Right lobe of liver (tissue), 6 donors: ENCODE results near the gene IDUA. TPM values are rescaled to one million over a fixed set of nuclear protein-coding genes. Genes with fewer than 3 reads are reported as not detected.

Experiments
- ATAC-seq, 4 donors: fragments of 200-7000 bp; cut with Tn5 transposase; one replicate each; pipeline ENCODE4 v1.9.1; 2020; ENCODE audit warnings: mild to moderate bottlenecking in 4 of 4, moderate library complexity in 4 of 4
- DNase-seq, 3 donors: peaks; one replicate each; pipeline ENCODE4 v3.0.0-alpha.2; 2020
- H3K27ac ChIP-seq, 3 donors: fragments of 200-600 bp; one replicate each; pipeline ENCODE4 v1.8.0; 2022
- H3K27me3 ChIP-seq, 2 donors: fragments of 200-600 bp; one replicate each; pipeline ENCODE4 v1.8.0; 2022
- H3K36me3 ChIP-seq, 4 donors: fragments of 200-600 bp; sonication (generic) in 1 of 4; one replicate each; pipeline versions ENCODE4 v1.5.1 to v1.8.0; 2017 to 2022; ENCODE audit warnings: control low read depth in 1 of 4
- H3K4me1 ChIP-seq, 4 donors: fragments of 200-600 bp; sonication (generic) in 1 of 4; one replicate each; pipeline versions ENCODE4 v1.5.1 to v1.8.0; 2017 to 2022; ENCODE audit warnings: control low read depth in 1 of 4
- H3K4me3 ChIP-seq, 3 donors: fragments of 200-600 bp; one replicate each; pipeline ENCODE4 v1.8.0; 2022
- H3K9me3 ChIP-seq, 4 donors: fragments of 200-600 bp; sonication (generic) in 1 of 4; one replicate each; pipeline versions ENCODE4 v1.5.1 to v1.8.0; 2017 to 2022; ENCODE audit warnings: control low read depth in 1 of 4
- CTCF ChIP-seq, 4 donors: fragments of 200-600 bp in 3 of 4; fragments of 450-650 bp in 1 of 4; IDR thresholded peaks; one replicate each; pipeline versions ENCODE4 v1.5.1 to v1.8.0; 2016 to 2022; ENCODE audit warnings: antibody characterized with exemption in 4 of 4, mild to moderate bottlenecking in 2 of 4
- POLR2A ChIP-seq: fragments of 450-650 bp; IDR thresholded peaks from one replicate; pipeline ENCODE4 v1.6.1; 2017; ENCODE audit warnings: antibody characterized with exemption, mild to moderate bottlenecking
- WGBS: methylation state at CpG from one replicate; pipeline ENCODE4 v1.1.6; 2018; ENCODE audit warnings: low coverage, low lambda C conversion rate; ENCODE audit not compliant: insufficient coverage; ENCODE audit errors: missing lambda C conversion rate; 5-methylcytosine and 5-hydroxymethylcytosine counted together
- intact Hi-C, 2 donors: fragments of 100-400 bp; cut with DNase I; formaldehyde crosslinking; loops; one replicate each; pipeline versions ENCODE4 v1.11.2 to v1.14.1; 2022
- total RNA-seq, 6 experiments: library from RNA; depleted of rRNA in 2 of 6; stranded (reverse); fragments of >200 nt in 2 of 6; fragmentation: NEBNext Ultra II Directional in 3 of 6; extraction: Animal tissue kit (Norgen Biotek cat#: 25700) in 3 of 6; gene quantifications; one replicate each; pipeline versions ENCODE4 v1.1.0 to v1.2.4, GENCODE V29; 2016 to 2023
- donor health status: DM: no; HTN: yes; CAD: no.
- donor health status: DM: no; HTN: no; CAD: no.
- donor health status: DM: no; HTN: no; CAD: no.
- donor health status: DM: no; HTN: yes; CAD: no.
- donor health status: DM: no; HTN: yes; CAD: no.

The IDUA gene
- total RNA-seq, 6 experiments from 2014 or later = 4.7 to 15.1 (median 11.0) TPM

- H3K36me3 ChIP-seq = no peaks in the 10 kb centered on the region
- no peak for DNase-seq
- H3K4me3 ChIP-seq = no peak overlapping the region
- WGBS = 60% methylated on average over 2 of the region's 10 CpGs
- TF ChIP-seq CTCF (IDR thresholded peaks at IDR 0.05) (no peak), POLR2A (no peak)
- no peak overlapping the region for H3K27ac ChIP-seq
- H3K9me3 ChIP-seq = no peaks in the 10 kb centered on the region
- no peaks in the 10 kb centered on the region for H3K4me1 ChIP-seq
- ATAC-seq = no peak
- intact Hi-C loops = no loop called here
- H3K27me3 ChIP-seq = no peaks in the 10 kb centered on the region
Measured at GRCh38 chr4:1032861-1033260, 46.0 kb downstream of the IDUA start.

GRCh38 chr4:1033840-1034551 is 47.2 kb downstream of the IDUA start:
- no peak for TF ChIP-seq CTCF (IDR thresholded peaks at IDR 0.05)
- TF ChIP-seq POLR2A = no peak
- no peaks in the 10 kb centered on the region for H3K4me1 ChIP-seq
- no peaks in the 10 kb centered on the region for H3K27me3 ChIP-seq
- H3K27ac ChIP-seq = no peak overlapping the region
- no peaks in the 10 kb centered on the region for H3K36me3 ChIP-seq
- no peak overlapping the region for H3K4me3 ChIP-seq
- ATAC-seq (no peak), DNase-seq (no peak)
- intact Hi-C loops = no loop called here
- no peaks in the 10 kb centered on the region for H3K9me3 ChIP-seq
- WGBS = 71% methylated on average over 9 of the region's 35 CpGs

- no peak for DNase-seq
- Histone ChIP-seq H3K4me1 (no peaks in the 10 kb centered on the region), H3K27ac (no peak overlapping the region), H3K36me3 (no peaks in the 10 kb centered on the region), H3K27me3 (no peaks in the 10 kb centered on the region), H3K4me3 (no peak overlapping the region), H3K9me3 (no peaks in the 10 kb centered on the region)
- no CpG with 5 or more reads among the region's 26 CpGs for WGBS
- ATAC-seq = no peak
- intact Hi-C loops = no loop called here
- TF ChIP-seq CTCF (IDR thresholded peaks at IDR 0.05) (no peak), POLR2A (no peak)
Measured at GRCh38 chr4:1035510-1035909, 48.7 kb downstream of the IDUA start.

GRCh38 chr4:1036095-1036494 is 49.3 kb downstream of the IDUA start:
- WGBS = no CpG with 5 or more reads among the region's 15 CpGs
- intact Hi-C loops = no loop called here
- H3K27ac ChIP-seq = no peak overlapping the region
- no peaks in the 10 kb centered on the region for H3K27me3 ChIP-seq
- no peaks in the 10 kb centered on the region for H3K4me1 ChIP-seq
- ATAC-seq (no peak), DNase-seq (no peak)
- H3K36me3 ChIP-seq = no peaks in the 10 kb centered on the region
- H3K9me3 ChIP-seq = no peaks in the 10 kb centered on the region
- no peak overlapping the region for H3K4me3 ChIP-seq
- TF ChIP-seq CTCF (IDR thresholded peaks at IDR 0.05) (no peak), POLR2A (no peak)
